HG02610 (cell line): ENCODE results near the gene TARDBP.
"Not testable (repeated sequence)": the region's sequence is repeated elsewhere in the genome, so short reads cannot be mapped to it uniquely, and the experiment has no call there.

Source experiments
- ATAC-seq: cut with Tn5 transposase; IDR thresholded peaks from one replicate; pipeline ENCODE4 v1.9.1; 2021; ENCODE audit warnings: mild to moderate bottlenecking, moderate library complexity; ENCODE audit not compliant: unreplicated experiment

Gene TARDBP

GRCh38 chr1:11041048-11041447, 28.6 kb downstream of the TARDBP start:
- ATAC-seq: no peak

GRCh38 chr1:11042065-11042464, 29.6 kb downstream of the TARDBP start:
- ATAC-seq: no peak

GRCh38 chr1:11042995-11043874, 30.8 kb downstream of the TARDBP start:
- no peak for ATAC-seq

- ATAC-seq: no peak
Measured at GRCh38 chr1:11044086-11044848, 31.8 kb downstream of the TARDBP start.

GRCh38 chr1:11044849-11045427, 32.5 kb downstream of the TARDBP start:
- ATAC-seq: no peak

GRCh38 chr1:11045428-11046269, 33.2 kb downstream of the TARDBP start:
- no peak for ATAC-seq

- ATAC-seq: no peak
Measured at GRCh38 chr1:11046270-11046566, 33.8 kb downstream of the TARDBP start.

GRCh38 chr1:11046625-11047365, 34.3 kb downstream of the TARDBP start, which contains the start of gene MASP2:
Gene MASP2, minus strand, starts transcription at chr1:11047239. Its CDS starts 32 bp downstream, at chr1:11047207.
- ATAC-seq: no peak

- not testable (repeated sequence) for ATAC-seq
Measured at GRCh38 chr1:11051121-11051520, 38.7 kb downstream of the TARDBP start.

GRCh38 chr1:11051781-11052511, 39.5 kb downstream of the TARDBP start:
- ATAC-seq: no peak

- ATAC-seq: no peak
Measured at GRCh38 chr1:11052839-11053757, 40.6 kb downstream of the TARDBP start.

GRCh38 chr1:11053758-11054137, 41.3 kb downstream of the TARDBP start:
- no peak for ATAC-seq

GRCh38 chr1:11054181-11054580, 41.7 kb downstream of the TARDBP start:
- ATAC-seq: no peak

GRCh38 chr1:11054666-11055065, 42.2 kb downstream of the TARDBP start:
- no peak for ATAC-seq

- ATAC-seq: no peak
Measured at GRCh38 chr1:11055676-11056075, 43.2 kb downstream of the TARDBP start.

GRCh38 chr1:11056504-11056903, 44.0 kb downstream of the TARDBP start:
- no peak for ATAC-seq

GRCh38 chr1:11057477-11057876, 45.0 kb downstream of the TARDBP start:
- no peak for ATAC-seq

GRCh38 chr1:11058026-11058425, 45.6 kb downstream of the TARDBP start:
- ATAC-seq: no peak
